DMS 273 treated with DMSO at 0.1 percent for 48 hours (cell line): Measurements from ENCODE around the gene GTF3C2.

Experiments
- DNase-seq: peaks from one replicate; lab custom pipeline; 2025; lab: John Stamatoyannopoulos, UW

Gene GTF3C2

GRCh38 chr2:27297195-27297594 lies 59.4 kb downstream of the GTF3C2 start:
- no peak for DNase-seq

DNA sequence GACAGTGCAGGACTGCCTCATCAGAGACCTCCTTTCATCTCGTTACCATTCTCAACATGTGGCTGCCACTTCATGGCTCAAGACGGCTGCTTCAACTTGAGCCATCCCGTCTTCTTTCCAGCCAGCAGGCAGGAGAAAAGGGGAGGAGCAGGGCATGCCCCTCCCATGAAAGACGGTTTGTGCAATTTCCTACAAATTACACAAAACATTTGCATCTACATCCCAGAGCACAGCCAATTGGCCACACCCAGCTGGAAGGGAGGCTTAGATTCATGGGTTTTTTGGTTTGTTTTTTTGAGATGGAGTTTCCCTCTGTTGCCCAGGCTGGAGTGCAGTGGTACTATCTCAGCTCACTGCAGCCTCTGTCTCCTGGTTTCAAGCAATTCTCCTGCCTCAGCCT lies 60.1 kb downstream of the GTF3C2 start:
- no peak for DNase-seq

GRCh38 chr2:27294928-27295327 lies 61.6 kb downstream of the GTF3C2 start:
- DNase-seq, result no peak

DNA sequence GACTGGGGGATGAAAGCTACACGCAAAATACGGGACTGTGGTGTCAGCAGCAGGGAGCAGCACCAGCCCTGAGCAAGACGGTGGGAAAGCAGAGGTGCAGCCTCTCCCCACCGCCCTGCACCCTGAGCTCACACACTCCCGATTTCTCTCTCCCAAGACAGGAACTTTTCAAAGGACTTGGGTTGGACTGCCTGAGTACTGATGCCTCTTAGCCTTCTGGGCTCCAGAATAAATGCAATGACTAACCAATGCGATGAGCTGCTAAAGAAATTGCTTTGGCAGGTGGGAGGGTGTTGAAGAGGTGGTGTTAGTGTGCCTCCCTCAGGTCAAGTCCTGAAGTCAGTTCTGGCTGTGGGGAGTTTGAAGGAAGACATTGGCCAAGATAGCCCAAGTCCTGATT lies 64.7 kb downstream of the GTF3C2 start:
- no peak for DNase-seq

- no peak for DNase-seq
Measured at GRCh38 chr2:27290549-27290948, 66.0 kb downstream of the GTF3C2 start.

GRCh38 chr2:27288610-27289009 lies 68.0 kb downstream of the GTF3C2 start:
- DNase-seq, result no peak

DNA sequence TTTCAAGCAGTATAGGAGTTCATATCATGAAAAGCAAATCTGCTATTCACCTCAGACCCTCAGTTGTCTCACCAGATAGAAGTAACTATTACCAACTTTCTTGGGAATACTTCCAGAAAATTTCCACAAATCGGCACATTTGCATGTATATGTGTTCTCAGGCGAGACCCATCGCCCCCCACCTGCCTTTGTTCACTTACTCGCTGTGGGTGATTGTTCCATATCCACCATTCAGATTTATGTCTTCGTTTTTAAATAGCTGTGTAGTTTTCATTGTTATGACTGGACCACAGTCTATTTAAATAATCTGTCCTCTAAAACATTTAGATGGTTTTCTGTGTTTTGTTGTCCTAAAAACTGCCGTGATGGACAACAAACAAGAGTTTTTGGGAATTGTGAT lies 71.1 kb downstream of the GTF3C2 start:
- DNase-seq, result no peak

- DNase-seq, result no peak
Measured at GRCh38 chr2:27284996-27285395, 71.6 kb downstream of the GTF3C2 start.

DNA sequence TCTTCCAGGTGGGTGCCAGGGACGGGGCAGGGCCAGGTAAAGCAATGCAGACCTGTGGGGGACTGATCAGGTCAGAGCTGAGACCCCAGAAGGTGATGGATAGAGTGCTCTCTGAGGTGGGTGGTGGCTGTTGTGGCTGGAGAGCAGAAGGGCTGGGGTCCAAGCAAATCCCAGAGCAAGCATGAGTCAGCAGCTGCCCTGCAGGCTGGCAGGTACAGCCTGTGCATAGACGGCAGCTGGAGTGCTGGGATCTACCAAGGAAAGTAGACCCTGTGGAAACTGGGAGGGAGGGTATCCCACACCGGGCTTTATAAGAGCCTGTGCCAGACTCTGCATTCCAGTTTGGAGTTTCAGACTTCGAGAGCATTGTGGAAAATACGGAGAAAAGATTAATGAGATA lies 73.7 kb downstream of the GTF3C2 start:
- DNase-seq, result no peak

DNA sequence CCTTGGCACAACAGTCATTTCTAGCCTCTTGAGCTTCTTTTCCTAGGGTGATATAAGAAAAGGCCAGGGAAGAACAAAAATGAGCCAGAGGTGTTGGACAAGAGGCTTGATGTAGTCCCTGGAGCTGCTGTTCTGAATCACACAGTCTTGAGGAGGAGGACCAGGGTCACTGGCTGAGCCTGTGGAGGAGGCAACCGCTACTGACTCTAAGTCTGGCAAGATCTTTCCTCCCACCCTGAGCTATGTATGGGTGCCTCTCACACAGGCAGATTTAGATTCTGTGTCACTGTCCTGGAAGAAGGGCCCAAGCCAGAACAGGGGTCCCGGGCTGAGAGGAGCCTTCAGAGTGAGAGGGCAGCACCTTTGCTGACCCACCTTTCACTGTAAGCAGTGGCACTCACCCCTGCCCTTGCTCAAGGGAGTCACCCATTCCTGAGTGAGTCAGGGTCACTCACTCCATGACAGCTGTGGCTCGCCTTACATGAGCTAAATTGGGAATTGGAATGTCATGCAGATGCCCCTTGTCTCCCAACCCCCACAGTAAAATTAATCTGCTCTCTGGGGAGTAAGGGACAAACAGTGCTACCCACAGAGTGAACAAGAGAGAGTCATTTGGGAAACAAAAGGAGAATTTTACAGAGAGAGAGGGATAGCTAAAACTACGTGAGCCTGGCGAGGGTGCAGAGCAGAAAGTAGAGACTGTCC lies 74.6 kb downstream of the GTF3C2 start, which contains the start of gene TRIM54:
Gene TRIM54 (plus strand): TSS at position 575 of the 705 bp plus-strand sequence. CDS start 303 bp downstream, outside the sequence.
- DNase-seq, result no peak

DNA sequence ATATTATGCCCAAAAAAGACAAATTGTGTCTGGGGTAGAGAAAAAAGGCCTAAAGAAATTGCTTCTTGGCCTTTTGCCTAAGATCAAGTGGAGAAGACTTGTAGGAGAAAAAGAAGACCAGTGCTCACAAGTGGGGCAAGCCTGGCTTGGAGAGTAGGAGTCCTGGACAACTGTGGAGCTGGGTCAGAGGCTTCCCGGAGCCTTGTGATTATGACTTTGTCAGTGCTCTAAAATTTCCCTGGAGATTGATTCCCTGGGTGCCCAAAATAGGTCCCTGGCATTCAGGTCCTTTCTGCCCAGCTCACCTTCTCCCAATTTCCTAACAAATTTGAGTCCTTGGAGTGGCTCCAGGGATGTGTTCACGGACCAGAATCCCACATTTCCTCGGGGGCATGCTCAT lies 75.1 kb downstream of the GTF3C2 start:
- DNase-seq, result no peak

DNA sequence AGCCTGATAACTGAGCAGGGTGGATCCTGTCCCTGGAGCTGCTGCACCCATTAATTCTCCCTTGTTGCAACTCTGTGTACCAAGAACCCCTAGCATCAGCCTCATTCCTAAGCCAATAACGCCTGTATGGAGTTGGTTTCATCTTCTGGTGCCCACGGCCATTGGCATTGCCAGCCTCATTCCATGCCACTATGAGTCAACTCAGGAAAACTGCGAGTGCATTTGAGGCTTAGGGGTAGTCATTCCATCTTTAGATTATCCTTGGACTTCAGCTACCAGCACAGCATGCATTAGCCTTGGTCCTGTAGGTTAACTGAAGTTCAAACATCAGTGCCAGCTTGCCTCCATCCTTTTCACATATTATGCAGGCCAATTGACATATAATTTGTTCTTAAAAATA lies 75.7 kb downstream of the GTF3C2 start:
- no peak for DNase-seq

DNA sequence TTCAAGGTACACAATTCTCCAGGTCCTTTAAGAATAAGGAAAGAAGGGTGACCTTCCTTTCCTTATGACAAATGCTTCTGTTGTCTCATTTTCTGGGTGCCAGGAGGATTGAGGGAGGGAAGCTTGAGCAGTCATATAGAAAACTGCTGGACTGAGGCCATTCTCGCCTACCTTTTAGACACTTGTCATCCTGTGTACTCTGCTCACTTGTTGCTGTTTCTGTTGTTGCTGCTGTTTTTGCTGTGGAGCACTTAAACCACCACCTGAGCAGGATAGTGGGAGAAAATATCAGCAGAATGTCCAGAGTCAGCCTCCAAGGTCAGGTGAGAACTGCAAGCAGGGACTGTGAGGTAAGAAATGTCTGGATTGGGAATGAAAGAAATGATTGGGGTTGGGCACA lies 78.6 kb downstream of the GTF3C2 start:
- no peak for DNase-seq
